ENCODE results near the gene GPR45.

The GPR45 gene

GRCh38 chr2:105271393-105272045, 30.0 kb downstream of the GPR45 start:
- H3K27me3 ChIP-seq (ENCODE audit: control insufficient read depth in 5 of 5, insufficient read depth in 4 of 5, low read length in 5 of 5) = no peaks in the 10 kb centered on the region
- H3K9ac ChIP-seq (ENCODE audit: low read length in 5 of 5) = no peak overlapping the region
- no peaks in the 10 kb centered on the region for H3K9me3 ChIP-seq (ENCODE audit: control insufficient read depth in 5 of 5, low read length in 5 of 5)
- no peak overlapping the region for H3K4me3 ChIP-seq (ENCODE audit: low read depth in 1 of 5, low read length in 5 of 5)
- peaks cover 0 to 6% (median 0%) of the 10 kb centered on the region in 5 donors for H3K4me1 ChIP-seq (ENCODE audit: control insufficient read depth in 5 of 5, insufficient read depth in 5 of 5, low read length in 5 of 5)
- no peak overlapping the region for H3K27ac ChIP-seq (ENCODE audit: low read depth, low read length)
- H3K36me3 ChIP-seq (ENCODE audit: control insufficient read depth in 5 of 5, insufficient read depth in 5 of 5, low read length in 5 of 5) = peaks cover 36 to 97% (median 94%) of the 10 kb centered on the region in 5 donors

DNA sequence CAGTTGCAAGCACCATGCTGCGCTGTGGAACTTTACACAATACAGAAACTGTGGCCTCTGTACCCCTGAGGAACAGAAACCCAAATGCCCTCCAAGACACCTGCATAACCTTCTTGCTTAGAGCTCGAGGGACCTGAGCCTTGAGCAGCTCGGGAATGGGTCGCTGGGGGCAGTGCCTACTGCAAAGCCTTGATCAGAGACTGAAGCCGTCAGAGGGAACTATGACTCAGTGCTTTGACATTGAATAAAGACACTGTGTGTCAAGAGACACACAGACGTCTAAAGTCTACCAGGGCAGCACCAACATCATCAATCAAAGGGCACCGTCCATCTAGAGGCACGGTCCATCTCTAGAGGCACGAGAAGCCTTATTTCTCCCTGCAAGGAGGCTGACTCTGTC, 30.6 kb downstream of the GPR45 start:
- no peaks in the 10 kb centered on the region for H3K9me3 ChIP-seq (ENCODE audit: control insufficient read depth in 5 of 5, low read length in 5 of 5)
- H3K4me3 ChIP-seq (ENCODE audit: low read depth in 1 of 5, low read length in 5 of 5) = no peak overlapping the region
- peaks cover 39 to 97% (median 94%) of the 10 kb centered on the region in 5 donors for H3K36me3 ChIP-seq (ENCODE audit: control insufficient read depth in 5 of 5, insufficient read depth in 5 of 5, low read length in 5 of 5)

GRCh38 chr2:105274046-105274445, 32.5 kb downstream of the GPR45 start:
- no peak overlapping the region for H3K9ac ChIP-seq (ENCODE audit: low read length in 5 of 5)
- peaks cover 29 to 95% (median 93%) of the 10 kb centered on the region in 5 donors for H3K36me3 ChIP-seq (ENCODE audit: control insufficient read depth in 5 of 5, insufficient read depth in 5 of 5, low read length in 5 of 5)
- H3K4me3 ChIP-seq (ENCODE audit: low read depth in 1 of 5, low read length in 5 of 5) = no peak overlapping the region
- H3K27me3 ChIP-seq (ENCODE audit: control insufficient read depth in 5 of 5, insufficient read depth in 4 of 5, low read length in 5 of 5) = no peaks in the 10 kb centered on the region
- H3K27ac ChIP-seq (ENCODE audit: low read depth, low read length) = no peak overlapping the region
- no peaks in the 10 kb centered on the region for H3K9me3 ChIP-seq (ENCODE audit: control insufficient read depth in 5 of 5, low read length in 5 of 5)
- peaks cover 0 to 6% (median 0%) of the 10 kb centered on the region in 5 donors for H3K4me1 ChIP-seq (ENCODE audit: control insufficient read depth in 5 of 5, insufficient read depth in 5 of 5, low read length in 5 of 5)

More for the DNA sequence above, 30.6 kb downstream of the GPR45 start:
- Histone ChIP-seq H3K4me1 (ENCODE audit: control insufficient read depth in 5 of 5, insufficient read depth in 5 of 5, low read length in 5 of 5) (peaks cover 0 to 6% (median 0%) of the 10 kb centered on the region in 5 donors), H3K9ac (ENCODE audit: low read length in 5 of 5) (no peak overlapping the region), H3K27me3 (ENCODE audit: control insufficient read depth in 5 of 5, insufficient read depth in 4 of 5, low read length in 5 of 5) (no peaks in the 10 kb centered on the region), H3K27ac (ENCODE audit: low read depth, low read length) (no peak overlapping the region)

GRCh38 chr2:105278654-105279053, 37.1 kb downstream of the GPR45 start:
- H3K36me3 ChIP-seq (ENCODE audit: control insufficient read depth in 5 of 5, insufficient read depth in 5 of 5, low read length in 5 of 5) = peaks cover 18 to 92% (median 82%) of the 10 kb centered on the region in 5 donors
- H3K9me3 ChIP-seq (ENCODE audit: control insufficient read depth in 5 of 5, low read length in 5 of 5) = no peaks in the 10 kb centered on the region
- no peak overlapping the region for H3K27ac ChIP-seq (ENCODE audit: low read depth, low read length)
- H3K4me1 ChIP-seq (ENCODE audit: control insufficient read depth in 5 of 5, insufficient read depth in 5 of 5, low read length in 5 of 5) = peaks cover 0 to 7% (median 6%) of the 10 kb centered on the region in 5 donors
- no peak overlapping the region for H3K9ac ChIP-seq (ENCODE audit: low read length in 5 of 5)
- H3K4me3 ChIP-seq (ENCODE audit: low read depth in 1 of 5, low read length in 5 of 5) = no peak overlapping the region
- H3K27me3 ChIP-seq (ENCODE audit: control insufficient read depth in 5 of 5, insufficient read depth in 4 of 5, low read length in 5 of 5) = no peaks in the 10 kb centered on the region

- H3K9me3 ChIP-seq (ENCODE audit: control insufficient read depth in 5 of 5, low read length in 5 of 5) = no peaks in the 10 kb centered on the region
- H3K36me3 ChIP-seq (ENCODE audit: control insufficient read depth in 5 of 5, insufficient read depth in 5 of 5, low read length in 5 of 5) = peaks cover 14 to 93% (median 82%) of the 10 kb centered on the region in 5 donors
- no peak overlapping the region for H3K27ac ChIP-seq (ENCODE audit: low read depth, low read length)
- no peaks in the 10 kb centered on the region for H3K27me3 ChIP-seq (ENCODE audit: control insufficient read depth in 5 of 5, insufficient read depth in 4 of 5, low read length in 5 of 5)
- H3K4me3 ChIP-seq (ENCODE audit: low read depth in 1 of 5, low read length in 5 of 5) = no peak overlapping the region
- no peak overlapping the region for H3K9ac ChIP-seq (ENCODE audit: low read length in 5 of 5)
- peaks cover 0 to 7% (median 5%) of the 10 kb centered on the region in 5 donors for H3K4me1 ChIP-seq (ENCODE audit: control insufficient read depth in 5 of 5, insufficient read depth in 5 of 5, low read length in 5 of 5)
Measured at GRCh38 chr2:105279126-105279525, 37.6 kb downstream of the GPR45 start.

DNA sequence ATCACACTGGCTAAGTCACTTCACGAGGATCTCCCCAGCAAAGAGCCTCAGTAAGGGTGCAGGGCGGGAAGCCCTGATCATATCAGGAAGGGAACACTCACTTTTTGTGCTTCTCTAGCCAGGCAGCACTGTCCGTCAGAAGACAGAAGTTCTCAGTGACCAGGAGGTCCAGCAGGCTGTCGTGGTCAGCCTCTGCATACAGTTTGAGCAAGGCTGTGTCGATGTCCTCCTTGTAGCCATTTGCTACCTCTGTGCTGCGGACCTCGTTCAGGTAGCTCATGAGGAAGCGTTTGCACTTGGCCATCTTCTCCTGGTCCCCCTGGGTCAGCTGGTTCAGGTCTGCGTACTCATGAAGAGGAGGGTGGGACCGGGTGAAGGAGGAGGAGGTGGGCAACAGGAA, 38.7 kb downstream of the GPR45 start:
- no peak overlapping the region for H3K4me3 ChIP-seq (ENCODE audit: low read depth in 1 of 5, low read length in 5 of 5)
- peaks cover 0 to 7% (median 0%) of the 10 kb centered on the region in 5 donors for H3K4me1 ChIP-seq (ENCODE audit: control insufficient read depth in 5 of 5, insufficient read depth in 5 of 5, low read length in 5 of 5)
- no peak overlapping the region for H3K9ac ChIP-seq (ENCODE audit: low read length in 5 of 5)
- no peaks in the 10 kb centered on the region for H3K27me3 ChIP-seq (ENCODE audit: control insufficient read depth in 5 of 5, insufficient read depth in 4 of 5, low read length in 5 of 5)
- H3K9me3 ChIP-seq (ENCODE audit: control insufficient read depth in 5 of 5, low read length in 5 of 5) = no peaks in the 10 kb centered on the region
- H3K36me3 ChIP-seq (ENCODE audit: control insufficient read depth in 5 of 5, insufficient read depth in 5 of 5, low read length in 5 of 5) = peaks cover 16 to 93% (median 82%) of the 10 kb centered on the region in 5 donors
- no peak overlapping the region for H3K27ac ChIP-seq (ENCODE audit: low read depth, low read length)

DNA sequence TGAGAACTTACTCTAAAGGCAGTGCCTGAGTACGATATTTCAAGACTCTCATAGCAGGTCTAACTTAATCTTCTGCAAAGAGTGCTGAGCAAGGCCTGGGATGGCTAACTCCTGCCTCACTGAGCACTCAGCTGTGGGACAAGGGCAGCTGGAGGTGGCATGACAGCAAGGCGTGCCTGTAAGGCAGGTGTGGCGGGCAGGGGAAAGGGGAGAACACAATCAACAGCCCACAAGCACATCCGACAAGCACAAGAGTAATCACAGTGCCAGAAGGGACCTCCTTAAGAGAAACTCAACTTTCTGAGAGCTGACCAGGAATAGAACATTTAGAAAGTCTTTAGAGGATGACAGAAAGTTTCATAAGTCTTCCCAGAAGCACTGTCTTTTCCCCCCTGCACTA, 42.0 kb downstream of the GPR45 start:
- Histone ChIP-seq H3K9me3 (ENCODE audit: control insufficient read depth in 5 of 5, low read length in 5 of 5) (no peaks in the 10 kb centered on the region), H3K36me3 (ENCODE audit: control insufficient read depth in 5 of 5, insufficient read depth in 5 of 5, low read length in 5 of 5) (peaks cover 11 to 89% (median 72%) of the 10 kb centered on the region in 5 donors), H3K4me1 (ENCODE audit: control insufficient read depth in 5 of 5, insufficient read depth in 5 of 5, low read length in 5 of 5) (peaks cover 0 to 7% (median 0%) of the 10 kb centered on the region in 5 donors), H3K9ac (ENCODE audit: low read length in 5 of 5) (no peak overlapping the region), H3K4me3 (ENCODE audit: low read depth in 1 of 5, low read length in 5 of 5) (no peak overlapping the region), H3K27ac (ENCODE audit: low read depth, low read length) (no peak overlapping the region), H3K27me3 (ENCODE audit: control insufficient read depth in 5 of 5, insufficient read depth in 4 of 5, low read length in 5 of 5) (no peaks in the 10 kb centered on the region)

DNA sequence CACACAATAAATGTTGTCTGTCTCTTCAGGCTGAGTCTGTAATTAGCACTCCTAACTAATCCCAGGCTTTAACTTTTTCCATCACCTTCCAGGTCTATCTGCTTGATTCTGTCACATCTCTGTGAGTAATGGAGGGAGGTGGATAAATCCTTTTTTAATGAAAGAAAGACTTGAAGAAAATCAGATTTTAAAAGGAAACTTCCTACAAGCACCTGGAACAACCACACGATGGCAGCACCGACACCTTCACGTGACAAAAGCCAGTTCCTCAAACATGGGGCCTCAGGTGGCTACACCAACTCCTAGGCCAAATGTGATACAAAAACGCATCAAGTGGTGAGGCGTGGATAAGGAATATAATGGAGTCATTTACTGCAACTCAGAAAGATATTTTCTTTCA, 46.1 kb downstream of the GPR45 start:
- Histone ChIP-seq H3K4me1 (ENCODE audit: control insufficient read depth in 5 of 5, insufficient read depth in 5 of 5, low read length in 5 of 5) (peaks cover 0 to under 1% (median 0%) of the 10 kb centered on the region in 5 donors), H3K27me3 (ENCODE audit: control insufficient read depth in 5 of 5, insufficient read depth in 4 of 5, low read length in 5 of 5) (no peaks in the 10 kb centered on the region), H3K27ac (ENCODE audit: low read depth, low read length) (no peak overlapping the region), H3K9ac (ENCODE audit: low read length in 5 of 5) (no peak overlapping the region), H3K4me3 (ENCODE audit: low read depth in 1 of 5, low read length in 5 of 5) (no peak overlapping the region), H3K9me3 (ENCODE audit: control insufficient read depth in 5 of 5, low read length in 5 of 5) (no peaks in the 10 kb centered on the region), H3K36me3 (ENCODE audit: control insufficient read depth in 5 of 5, insufficient read depth in 5 of 5, low read length in 5 of 5) (peaks cover 17 to 82% (median 55%) of the 10 kb centered on the region in 5 donors)

GRCh38 chr2:105288133-105288532, 46.6 kb downstream of the GPR45 start:
- Histone ChIP-seq H3K9me3 (ENCODE audit: control insufficient read depth in 5 of 5, low read length in 5 of 5) (no peaks in the 10 kb centered on the region), H3K36me3 (ENCODE audit: control insufficient read depth in 5 of 5, insufficient read depth in 5 of 5, low read length in 5 of 5) (peaks cover 17 to 79% (median 53%) of the 10 kb centered on the region in 5 donors), H3K27ac (ENCODE audit: low read depth, low read length) (no peak overlapping the region), H3K4me1 (ENCODE audit: control insufficient read depth in 5 of 5, insufficient read depth in 5 of 5, low read length in 5 of 5) (peaks cover 0 to 3% (median 0%) of the 10 kb centered on the region in 5 donors), H3K9ac (ENCODE audit: low read length in 5 of 5) (no peak overlapping the region), H3K27me3 (ENCODE audit: control insufficient read depth in 5 of 5, insufficient read depth in 4 of 5, low read length in 5 of 5) (no peaks in the 10 kb centered on the region), H3K4me3 (ENCODE audit: low read depth in 1 of 5, low read length in 5 of 5) (no peak overlapping the region)

DNA sequence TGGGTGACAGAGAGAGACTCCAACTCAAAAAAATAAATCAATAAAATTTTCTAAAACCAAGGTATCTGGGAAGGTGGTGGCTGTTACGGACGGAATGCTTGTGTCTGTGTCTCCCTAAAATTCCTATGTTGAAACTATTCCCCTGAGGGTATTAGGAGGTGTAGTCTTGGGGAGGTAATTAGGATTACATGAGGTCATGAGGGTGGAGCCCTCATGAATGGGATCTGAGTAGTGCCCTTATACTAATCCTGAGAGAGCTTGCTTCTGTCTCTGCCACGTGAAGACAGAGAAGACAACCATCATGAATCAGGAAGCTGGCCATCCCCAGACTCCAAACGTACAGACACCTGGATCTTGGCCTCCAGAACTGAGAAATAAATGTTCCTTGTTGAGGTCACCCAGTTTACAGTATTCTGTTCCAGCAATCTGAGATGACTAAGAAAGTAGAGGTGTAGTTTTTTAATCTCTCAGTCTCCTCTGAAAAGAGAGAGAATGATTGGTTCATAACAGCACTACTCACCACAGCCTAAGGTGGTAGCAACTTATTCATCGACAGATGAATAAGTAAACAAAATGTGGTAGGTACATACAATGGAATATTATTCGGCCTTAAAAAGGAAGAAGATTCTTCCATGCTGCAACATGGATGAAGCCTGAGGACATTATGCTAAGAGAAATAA, 49.6 kb downstream of the GPR45 start:
- H3K9me3 ChIP-seq (ENCODE audit: control insufficient read depth in 5 of 5, low read length in 5 of 5) = no peaks in the 10 kb centered on the region
- H3K27ac ChIP-seq (ENCODE audit: low read depth, low read length) = no peak overlapping the region
- no peaks in the 10 kb centered on the region for H3K27me3 ChIP-seq (ENCODE audit: control insufficient read depth in 5 of 5, insufficient read depth in 4 of 5, low read length in 5 of 5)
- no peak overlapping the region for H3K4me3 ChIP-seq (ENCODE audit: low read depth in 1 of 5, low read length in 5 of 5)
- H3K4me1 ChIP-seq (ENCODE audit: control insufficient read depth in 5 of 5, insufficient read depth in 5 of 5, low read length in 5 of 5) = peaks cover 0 to 3% (median 0%) of the 10 kb centered on the region in 5 donors
- H3K36me3 ChIP-seq (ENCODE audit: control insufficient read depth in 5 of 5, insufficient read depth in 5 of 5, low read length in 5 of 5) = peaks cover 18 to 75% (median 46%) of the 10 kb centered on the region in 5 donors
- H3K9ac ChIP-seq (ENCODE audit: low read length in 5 of 5) = no peak overlapping the region

All from subcutaneous abdominal adipose tissue (tissue), 5 donors.